Psoas muscle (tissue), 8 donors: ENCODE measurements around the gene PIRT. TPM values are rescaled to one million over a fixed set of nuclear protein-coding genes. Genes with fewer than 3 reads are reported as not detected.

Experiments used
- ATAC-seq, 4 donors: fragments of 200-7000 bp; cut with Tn5 transposase; one replicate each; pipeline ENCODE4 v1.9.1; 2020; ENCODE audit warnings: moderate library complexity in 3 of 4, mild to moderate bottlenecking in 2 of 4
- DNase-seq, 2 donors: peaks; one replicate each; pipeline ENCODE4 v3.0.0-alpha.2; 2020
- H3K27ac ChIP-seq: fragments of 200-600 bp; one replicate; pipeline ENCODE4 v1.8.0; 2022
- H3K27me3 ChIP-seq, 3 donors: fragments of 200-600 bp in 1 of 3; one replicate each; pipeline versions ENCODE4 v1.6.1 to v1.8.0; 2013 to 2022; ENCODE audit warnings: low read length in 2 of 3, mild to moderate bottlenecking in 2 of 3, moderate library complexity in 1 of 3; ENCODE audit not compliant: insufficient read depth in 3 of 3
- H3K36me3 ChIP-seq, 2 donors: fragments of 200-600 bp in 1 of 2; one replicate each; pipeline versions ENCODE4 v1.6.1 to v1.8.0; 2013 to 2022; ENCODE audit warnings: low read depth in 1 of 2, mild to moderate bottlenecking in 1 of 2, moderate library complexity in 1 of 2; ENCODE audit not compliant: insufficient read depth in 1 of 2
- H3K4me1 ChIP-seq: fragments of 200-600 bp; one replicate; pipeline ENCODE4 v1.8.0; 2022
- H3K4me3 ChIP-seq: fragments of 200-600 bp; one replicate; pipeline ENCODE4 v1.8.0; 2022; ENCODE audit warnings: mild to moderate bottlenecking
- H3K9me3 ChIP-seq: fragments of 200-600 bp; one replicate; pipeline ENCODE4 v1.8.0; 2022
- CTCF ChIP-seq: fragments of 200-600 bp; IDR thresholded peaks from one replicate; pipeline ENCODE4 v1.8.0; 2022; ENCODE audit warnings: antibody characterized with exemption
- WGBS, 3 donors: extraction: QIAGEN DNeasy Blood & Tissue Kit; methylation state at CpG; one replicate each; pipeline versions ENCODE4 v1.1.6 to v1.1.7; 2013; 5-methylcytosine and 5-hydroxymethylcytosine counted together
- intact Hi-C, 2 donors: fragments of 100-400 bp; cut with DNase I; formaldehyde crosslinking; loops; one replicate each; pipeline versions ENCODE4 v1.11.0 to v1.14.2; 2022
- polyA plus RNA-seq, 3 donors: library from polyadenylated mRNA; stranded (reverse); fragments of 200-250 nt; gene quantifications; one replicate each; pipeline ENCODE4 v1.2.3, GENCODE V29; 2013
- total RNA-seq, 4 donors: library from RNA; stranded (reverse); fragmentation: NEBNext Ultra II Directional in 2 of 4; extraction: Animal tissue kit (Norgen Biotek cat#: 25700) in 2 of 4; gene quantifications; one replicate each; pipeline versions ENCODE4 v1.2.1 to v1.2.4, GENCODE V29; 2021 to 2023
- donor health status: healthy with polysubstance abuse.
- donor health status: DM: no; HTN: no; CAD: no; lungs with moderate emphysema.
- donor health status: Bipolar disorder and iron deficiency.
- donor health status: healthy.
- donor health status: DM: yes; HTN: yes; CAD: no.
- donor health status: DM: no; HTN: no; CAD: no.
- donor health status: DM: no; HTN: no; CAD: no.
- donor health status: DM: yes; HTN: yes; CAD: no.

The PIRT gene
- total and polyA plus RNA-seq, 7 donors, result 0.01 TPM; not detected in 6

GRCh38 chr17:10790491-10791401 is 47.1 kb downstream of the PIRT start:
- H3K36me3 ChIP-seq, result no peaks in the 10 kb centered on the region
- H3K4me1 ChIP-seq, result peaks cover 5% of the 10 kb centered on the region
- no peak for TF ChIP-seq CTCF
- ATAC-seq (peak in 3 of 4 donors; percentile 53 to 55 (median 53)), DNase-seq (no peak)
- H3K27ac ChIP-seq, result no peak overlapping the region
- intact Hi-C loops, result no loop called here
- H3K4me3 ChIP-seq, result no peak overlapping the region
- 62 to 68% (median 65%) methylated on average over 9 of the region's 9 CpGs for WGBS, 3 donors
- no peaks in the 10 kb centered on the region for H3K9me3 ChIP-seq
- no peaks in the 10 kb centered on the region for H3K27me3 ChIP-seq

GRCh38 chr17:10789694-10790271 is 48.1 kb downstream of the PIRT start:
- no peak overlapping the region for H3K4me3 ChIP-seq
- WGBS, 3 donors, result 77 to 81% (median 80%) methylated on average over 4 of the region's 4 CpGs
- DNase-seq, result no peak
- intact Hi-C loops, result no loop called here
- ATAC-seq, result no peak
- H3K4me1 ChIP-seq, result peaks cover 5% of the 10 kb centered on the region
- H3K27ac ChIP-seq, result no peak overlapping the region
- H3K27me3 ChIP-seq, result no peaks in the 10 kb centered on the region
- no peaks in the 10 kb centered on the region for H3K9me3 ChIP-seq
- TF ChIP-seq CTCF, result no peak
- H3K36me3 ChIP-seq, result no peaks in the 10 kb centered on the region

- TF ChIP-seq CTCF, result no peak
- Histone ChIP-seq H3K4me3 (no peak overlapping the region), H3K9me3 (peaks cover 7% of the 10 kb centered on the region), H3K4me1 (peaks cover 5% of the 10 kb centered on the region), H3K36me3 (no peaks in the 10 kb centered on the region), H3K27ac (no peak overlapping the region), H3K27me3 (no peaks in the 10 kb centered on the region)
- DNase-seq (no peak), ATAC-seq (no peak)
- intact Hi-C loops, result loop anchor here in 1 of 2 donors (2.0 kb wide), 1 partner anchor 47 kb away; no protein-coding TSS in a partner anchor
- WGBS, 3 donors, result 79 to 95% (median 86%) methylated on average over 5 of the region's 5 CpGs
Measured at GRCh38 chr17:10787306-10788045, 50.4 kb downstream of the PIRT start.

GRCh38 chr17:10785295-10785694 is 52.6 kb downstream of the PIRT start:
- ATAC-seq (no peak), DNase-seq (no peak)
- H3K4me3 ChIP-seq, result no peak overlapping the region
- peaks cover 10% of the 10 kb centered on the region for H3K9me3 ChIP-seq
- no peaks in the 10 kb centered on the region for H3K27me3 ChIP-seq
- H3K27ac ChIP-seq, result no peak overlapping the region
- intact Hi-C loops, result no loop called here
- H3K36me3 ChIP-seq, result no peaks in the 10 kb centered on the region
- whole genome bisulfite sequencing, 3 donors, result 79 to 100% (median 88%) methylated on average over 2 of the region's 2 CpGs
- H3K4me1 ChIP-seq, result no peaks in the 10 kb centered on the region
- TF ChIP-seq CTCF, result no peak
